Lower lobe of right lung (tissue), 2 donors: Measurements from ENCODE around the gene OR5M3. TPM values are rescaled to one million over a fixed set of nuclear protein-coding genes. Genes with fewer than 3 reads are reported as not detected.

Experiments
- ATAC-seq, 2 donors: fragments of 200-7000 bp; cut with Tn5 transposase; one replicate each; pipeline ENCODE4 v1.9.1; 2020 to 2022; ENCODE audit warnings: mild to moderate bottlenecking in 2 of 2, moderate library complexity in 2 of 2
- DNase-seq: peaks from one replicate; pipeline ENCODE4 v3.0.0-alpha.2; 2020
- H3K27ac ChIP-seq: fragments of 200-600 bp; one replicate; pipeline ENCODE4 v1.8.0; 2022
- H3K27me3 ChIP-seq: fragments of 200-600 bp; one replicate; pipeline ENCODE4 v1.8.0; 2022; ENCODE audit warnings: low read depth
- H3K36me3 ChIP-seq: fragments of 200-600 bp; one replicate; pipeline ENCODE4 v1.8.0; 2022; ENCODE audit warnings: mild to moderate bottlenecking
- H3K4me1 ChIP-seq: fragments of 200-600 bp; one replicate; pipeline ENCODE4 v1.8.0; 2022
- H3K4me3 ChIP-seq: fragments of 200-600 bp; one replicate; pipeline ENCODE4 v1.8.0; 2022; ENCODE audit warnings: mild to moderate bottlenecking
- H3K9me3 ChIP-seq: fragments of 200-600 bp; one replicate; pipeline ENCODE4 v1.8.0; 2022
- intact Hi-C: fragments of 100-400 bp; cut with DNase I; formaldehyde crosslinking; loops from one replicate; pipeline ENCODE4 v1.11.0; 2022
- total RNA-seq: library from RNA; stranded (reverse); fragmentation: NEBNext Ultra II Directional; extraction: Animal tissue kit (Norgen Biotek cat#: 25700); gene quantifications from one replicate; pipeline ENCODE4 v1.2.1, GENCODE V29; 2021
- TF ChIP-seq, protein P1 (sequence below): fragments of 200-600 bp; IDR thresholded peaks from one replicate; pipeline ENCODE4 v1.8.0; 2022; ENCODE audit warnings: antibody characterized with exemption, mild to moderate bottlenecking
- donor health status: DM: no; HTN: yes; CAD: no; lungs with severe emphysema.

The OR5M3 gene
- total RNA-seq, 1 donor from 2014 or later, result not detected

DNA sequence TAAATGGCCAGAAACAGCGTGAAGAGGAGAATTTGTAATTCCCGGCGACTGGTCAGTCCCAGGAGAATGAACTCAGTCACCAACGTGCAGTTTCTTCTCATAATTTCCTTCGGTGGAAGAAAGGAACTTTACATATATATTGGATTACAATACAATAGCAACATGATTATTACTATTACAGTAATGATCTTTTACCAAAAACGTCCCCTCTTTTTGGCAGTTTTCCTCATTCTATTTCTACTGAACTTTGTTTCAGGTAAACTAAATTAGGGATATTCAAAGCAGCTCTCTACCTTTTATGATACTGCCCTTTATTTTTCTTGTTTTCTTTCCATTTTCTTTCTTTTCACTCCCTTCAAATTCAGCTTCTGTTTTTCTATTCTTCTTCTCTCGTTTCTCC, 18.1 kb upstream of the OR5M3 start, which contains the start of gene OR5M8:
OR5M8 (minus strand) TSS at position 101 of the 400 bp plus-strand sequence; CDS start at position 101, 0 bp downstream.
- Histone ChIP-seq H3K27me3 (no peaks in the 10 kb centered on the region), H3K27ac (no peak within 1 kb of the TSS), H3K9me3 (no peaks in the 10 kb centered on the region), H3K4me3 (no peak within 1 kb of the TSS), H3K4me1 (no peaks in the 10 kb centered on the region), H3K36me3 (no peaks in the 10 kb centered on the region)
- ATAC-seq (no peak), DNase-seq (no peak)
- TF ChIP-seq, protein P1, sequence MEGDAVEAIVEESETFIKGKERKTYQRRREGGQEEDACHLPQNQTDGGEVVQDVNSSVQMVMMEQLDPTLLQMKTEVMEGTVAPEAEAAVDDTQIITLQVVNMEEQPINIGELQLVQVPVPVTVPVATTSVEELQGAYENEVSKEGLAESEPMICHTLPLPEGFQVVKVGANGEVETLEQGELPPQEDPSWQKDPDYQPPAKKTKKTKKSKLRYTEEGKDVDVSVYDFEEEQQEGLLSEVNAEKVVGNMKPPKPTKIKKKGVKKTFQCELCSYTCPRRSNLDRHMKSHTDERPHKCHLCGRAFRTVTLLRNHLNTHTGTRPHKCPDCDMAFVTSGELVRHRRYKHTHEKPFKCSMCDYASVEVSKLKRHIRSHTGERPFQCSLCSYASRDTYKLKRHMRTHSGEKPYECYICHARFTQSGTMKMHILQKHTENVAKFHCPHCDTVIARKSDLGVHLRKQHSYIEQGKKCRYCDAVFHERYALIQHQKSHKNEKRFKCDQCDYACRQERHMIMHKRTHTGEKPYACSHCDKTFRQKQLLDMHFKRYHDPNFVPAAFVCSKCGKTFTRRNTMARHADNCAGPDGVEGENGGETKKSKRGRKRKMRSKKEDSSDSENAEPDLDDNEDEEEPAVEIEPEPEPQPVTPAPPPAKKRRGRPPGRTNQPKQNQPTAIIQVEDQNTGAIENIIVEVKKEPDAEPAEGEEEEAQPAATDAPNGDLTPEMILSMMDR, result no peak
- intact Hi-C loops, result no loop called here

DNA sequence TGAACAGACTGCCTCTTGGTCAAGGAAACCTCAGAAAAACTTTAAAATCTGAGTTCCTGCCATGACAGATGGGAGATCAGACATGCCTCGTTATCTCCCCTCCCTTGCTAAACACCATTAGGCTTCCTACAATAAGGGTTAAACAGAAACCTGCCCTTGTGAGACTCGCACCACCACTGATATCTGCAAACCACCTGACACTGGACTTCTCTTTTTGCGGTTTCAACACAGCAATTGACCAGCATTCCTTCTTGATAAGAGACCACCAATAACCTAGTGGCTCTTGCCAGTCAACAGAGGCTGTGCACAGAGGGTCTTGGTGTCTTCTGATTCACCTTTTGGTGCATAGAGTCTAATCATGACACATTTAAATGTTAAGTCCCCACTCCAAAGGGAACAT, 13.6 kb upstream of the OR5M3 start:
- Histone ChIP-seq H3K4me1 (no peaks in the 10 kb centered on the region), H3K27ac (no peak overlapping the region), H3K9me3 (no peaks in the 10 kb centered on the region), H3K36me3 (no peaks in the 10 kb centered on the region), H3K27me3 (no peaks in the 10 kb centered on the region), H3K4me3 (no peak overlapping the region)
- TF ChIP-seq, protein P1, result no peak
- no peak for DNase-seq
- intact Hi-C loops, result no loop called here
- ATAC-seq, result no peak

DNA sequence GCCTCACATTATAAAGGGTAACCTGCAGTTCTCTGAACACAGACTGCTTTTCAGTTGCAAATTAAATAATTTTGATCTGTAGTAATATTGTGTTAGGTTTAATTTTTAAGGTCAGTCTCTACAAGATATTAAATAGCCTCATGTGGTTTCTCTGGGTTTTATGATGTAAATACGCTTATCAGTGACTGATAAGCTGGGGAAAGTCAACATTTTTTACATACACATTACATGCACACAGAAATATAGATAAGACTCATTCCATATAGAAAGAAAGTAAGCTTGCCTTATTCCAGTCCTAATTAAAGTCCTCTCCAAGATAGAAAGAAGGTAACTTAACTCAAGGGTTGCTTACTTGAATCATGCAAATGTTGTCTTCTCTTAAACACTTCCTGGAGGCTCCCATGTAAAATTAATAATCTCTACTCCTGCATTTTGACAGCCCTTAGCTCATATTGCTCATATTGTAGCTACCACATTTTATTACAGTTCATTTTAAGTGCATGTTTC, 1.6 kb upstream of the OR5M3 start:
- intact Hi-C loops, result no loop called here
- DNase-seq (no peak), ATAC-seq (no peak)
- no peaks in the 10 kb centered on the region for H3K9me3 ChIP-seq
- no peaks in the 10 kb centered on the region for H3K27me3 ChIP-seq
- H3K27ac ChIP-seq, result no peak overlapping the region
- TF ChIP-seq, protein P1, result no peak
- no peak overlapping the region for H3K4me3 ChIP-seq
- no peaks in the 10 kb centered on the region for H3K4me1 ChIP-seq
- no peaks in the 10 kb centered on the region for H3K36me3 ChIP-seq

DNA sequence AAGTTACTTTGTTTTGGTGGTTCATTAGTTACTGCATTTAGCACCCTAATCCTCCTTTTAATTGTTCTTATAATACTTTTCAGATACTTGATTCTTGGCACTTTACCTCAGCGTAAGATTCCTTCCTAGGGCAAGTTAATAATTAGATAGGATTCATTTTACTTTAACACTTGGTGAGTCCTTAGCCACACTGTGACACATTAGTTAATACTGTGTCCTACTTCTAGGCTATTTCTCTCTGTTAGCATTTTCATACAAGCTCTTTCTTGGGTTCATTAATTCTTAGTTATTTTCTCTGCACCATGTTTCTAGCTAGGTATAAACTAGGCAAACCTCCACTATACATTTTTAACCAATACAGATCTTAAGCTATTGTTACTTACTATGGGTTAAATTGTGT, 16.1 kb downstream of the OR5M3 start:
- TF ChIP-seq, protein P1, result no peak
- H3K27me3 ChIP-seq, result no peaks in the 10 kb centered on the region
- ATAC-seq (no peak), DNase-seq (no peak)
- no peak overlapping the region for H3K4me3 ChIP-seq
- H3K4me1 ChIP-seq, result no peaks in the 10 kb centered on the region
- no peaks in the 10 kb centered on the region for H3K9me3 ChIP-seq
- no peaks in the 10 kb centered on the region for H3K36me3 ChIP-seq
- no peak overlapping the region for H3K27ac ChIP-seq
- intact Hi-C loops, result no loop called here

DNA sequence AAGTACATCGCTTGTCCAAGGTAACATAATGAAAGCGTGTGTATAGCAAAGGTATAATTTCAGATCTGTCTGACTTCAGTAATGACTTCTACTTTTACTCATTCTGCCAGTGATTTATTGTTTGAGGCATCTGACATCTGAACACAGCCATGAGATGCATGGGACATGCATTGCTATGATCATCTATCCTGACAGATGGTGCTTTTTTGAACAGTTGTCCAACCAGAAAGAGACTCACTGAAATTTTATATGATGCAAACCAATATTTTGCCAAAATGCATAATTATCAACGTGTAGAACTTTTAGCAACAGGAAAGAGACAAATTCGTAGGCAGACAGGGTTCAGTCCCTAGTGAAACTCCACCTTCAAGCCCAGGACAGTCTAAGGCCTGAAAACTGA, 19.6 kb downstream of the OR5M3 start:
- Histone ChIP-seq H3K9me3 (no peaks in the 10 kb centered on the region), H3K27ac (no peak overlapping the region), H3K4me3 (no peak overlapping the region), H3K4me1 (no peaks in the 10 kb centered on the region), H3K27me3 (no peaks in the 10 kb centered on the region), H3K36me3 (no peaks in the 10 kb centered on the region)
- no peak for ATAC-seq
- intact Hi-C loops, result no loop called here
- TF ChIP-seq, protein P1, result no peak
- DNase-seq, result no peak

Other genes starting within 250 kb of the OR5M3 start
- gene OR5T2, start 239.1 kb downstream of the OR5M3 start, total RNA-seq, result not detected
- gene OR5T3, start 221.1 kb downstream of the OR5M3 start, total RNA-seq, result not detected
- gene OR5T1, start 199.2 kb downstream of the OR5M3 start, total RNA-seq, result not detected
- not detected for gene OR8H1, start 181.1 kb downstream of the OR5M3 start, total RNA-seq
- gene OR8K3, start 158.2 kb downstream of the OR5M3 start, total RNA-seq, result not detected
- not detected for gene OR8K1, start 127.3 kb downstream of the OR5M3 start, total RNA-seq
- not detected for gene OR8J1, start 119.1 kb downstream of the OR5M3 start, total RNA-seq
- gene OR8U1, start 97.7 kb downstream of the OR5M3 start, total RNA-seq, result not detected
- not detected for gene OR5AL1, start 60.7 kb downstream of the OR5M3 start, total RNA-seq
- gene OR5M8, start 18.0 kb upstream of the OR5M3 start, total RNA-seq, result not detected
- gene OR5M11, start 69.9 kb upstream of the OR5M3 start, total RNA-seq, result not detected
- gene OR5M10, start 104.4 kb upstream of the OR5M3 start, total RNA-seq, result not detected
- gene OR5M1, start 141.5 kb upstream of the OR5M3 start, total RNA-seq, result not detected
- gene OR5AP2, start 169.1 kb upstream of the OR5M3 start, total RNA-seq, result not detected
- not detected for gene OR5AR1, start 190.3 kb upstream of the OR5M3 start, total RNA-seq
- not detected for gene OR9G1, start 225.7 kb upstream of the OR5M3 start, total RNA-seq